Activated CD4-positive, alpha-beta T cell treated with anti-CD3 and anti-CD28 coated beads, Interleukin-2, amount 10 ng/mL, durations not matched to agents 7 days and 5 days (primary cell): ENCODE measurements around the gene FLRT1. TPM values are rescaled to one million over a fixed set of nuclear protein-coding genes. Genes with fewer than 3 reads are reported as not detected.
A peak's percentile ranks its signal among the peaks of the same experiment; 100 is the strongest.

ENCODE experiments used
- CTCF ChIA-PET: fragments of 350-600 bp; sonication (Branson Sonifier 250); formaldehyde crosslinking; loops from one replicate; lab custom pipeline; 2021; ENCODE audit warnings: antibody characterized with exemption; lab: Charles Lee
- POLR2A ChIA-PET: fragments of 350-600 bp; sonication (Branson Sonifier 250); formaldehyde crosslinking; loops from one replicate; lab custom pipeline; 2021; ENCODE audit warnings: antibody characterized with exemption; lab: Charles Lee
- DNase-seq: peaks from one replicate; pipeline ENCODE4 v3.0.0-alpha.2; 2020
- H3K27ac Mint-ChIP-seq: one replicate; pipeline ENCODE4 v1.8.0; 2021; ENCODE audit warnings: mild to moderate bottlenecking, moderate library complexity, mixed read lengths
- H3K27me3 Mint-ChIP-seq: one replicate; pipeline ENCODE4 v1.8.0; 2021; ENCODE audit warnings: mixed read lengths
- H3K36me3 Mint-ChIP-seq: one replicate; pipeline ENCODE4 v1.8.0; 2021; ENCODE audit warnings: low read depth, mixed read lengths
- H3K4me1 Mint-ChIP-seq: one replicate; pipeline ENCODE4 v1.8.0; 2021; ENCODE audit warnings: mixed read lengths
- H3K4me3 Mint-ChIP-seq: one replicate; pipeline ENCODE4 v1.8.0; 2021; ENCODE audit warnings: mild to moderate bottlenecking, moderate library complexity, mixed read lengths
- H3K9me3 Mint-ChIP-seq: one replicate; pipeline ENCODE4 v1.8.0; 2021; ENCODE audit warnings: mixed read lengths
- total RNA-seq, 2 experiments: library from RNA; stranded (reverse); gene quantifications; one replicate each; pipeline ENCODE4 v1.2.3, GENCODE V29; 2021

Gene FLRT1
- total RNA-seq: not detected

GRCh38 chr11:64035576-64035975 is at the start of gene FLRT1:
Gene FLRT1, plus strand, starts transcription at chr11:64035931. Its CDS starts 80,337 bp downstream, at chr11:64116268.
- peaks cover 3% of the 10 kb centered on the region for H3K4me1 Mint-ChIP-seq

GRCh38 chr11:63986156-63986931 is 49.4 kb upstream of the FLRT1 start, which contains the start of gene OTUB1:
Gene OTUB1, plus strand, starts transcription at chr11:63986438. Its CDS starts 19 bp downstream, at chr11:63986457.
- Mint-ChIP-seq H3K27ac (peak within 1 kb of the TSS; percentile 97), H3K27me3 (no peaks in the 10 kb centered on the region), H3K4me1 (peaks cover 41% of the 10 kb centered on the region), H3K9me3 (no peaks in the 10 kb centered on the region), H3K4me3 (peak within 1 kb of the TSS; percentile 95), H3K36me3 (peaks cover 21% of the 10 kb centered on the region)
- POLR2A ChIA-PET: interaction anchor here (0.6 kb wide), 1 partner anchor 9 kb away, joined by 4 read pairs; no protein-coding TSS in a partner anchor
- peak; percentile 92 for DNase-seq
- CTCF ChIA-PET: interaction anchor here (0.9 to 2.3 kb wide), 2 partner anchors 14 to 18 kb away, joined by 3 to 15 read pairs; no protein-coding TSS in a partner anchor

More at GRCh38 chr11:64035576-64035975, at the start of gene FLRT1:
- H3K4me3 Mint-ChIP-seq: no peak within 1 kb of the TSS
- CTCF ChIA-PET: no interaction called here
- H3K27ac Mint-ChIP-seq: no peak within 1 kb of the TSS
- no peak for DNase-seq
- H3K27me3 Mint-ChIP-seq: peaks cover 32% of the 10 kb centered on the region
- POLR2A ChIA-PET: no interaction called here
- H3K36me3 Mint-ChIP-seq: no peaks in the 10 kb centered on the region
- no peaks in the 10 kb centered on the region for H3K9me3 Mint-ChIP-seq

- Mint-ChIP-seq H3K36me3 (peaks cover 26% of the 10 kb centered on the region), H3K27me3 (no peaks in the 10 kb centered on the region), H3K4me1 (peaks cover 42% of the 10 kb centered on the region), H3K4me3 (peak overlapping the region; percentile 75), H3K9me3 (no peaks in the 10 kb centered on the region), H3K27ac (peak overlapping the region; percentile 82)
- POLR2A ChIA-PET: no interaction called here
- DNase-seq: no peak
- CTCF ChIA-PET: interaction anchor here (2.3 kb wide), 1 partner anchor 13 kb away, joined by 15 read pairs; no protein-coding TSS in a partner anchor
These were observed 48.7 kb upstream of the FLRT1 start for GRCh38 chr11:63986932-63987513.

- no peak for DNase-seq
- no peaks in the 10 kb centered on the region for H3K27me3 Mint-ChIP-seq
- H3K4me3 Mint-ChIP-seq: no peak overlapping the region
- peaks cover 40% of the 10 kb centered on the region for H3K4me1 Mint-ChIP-seq
- H3K9me3 Mint-ChIP-seq: no peaks in the 10 kb centered on the region
- ChIA-PET CTCF (interaction anchor here (1.4 to 1.9 kb wide), 2 partner anchors 9 to 156 kb away, joined by 4 to 21 read pairs; no protein-coding TSS in a partner anchor), POLR2A (no interaction called here)
- H3K27ac Mint-ChIP-seq: peak overlapping the region; percentile 4
- peaks cover 31% of the 10 kb centered on the region for H3K36me3 Mint-ChIP-seq
These were observed 44.2 kb upstream of the FLRT1 start for GRCh38 chr11:63991558-63991957.

GRCh38 chr11:63993100-63993499 is 42.6 kb upstream of the FLRT1 start:
- no peak for DNase-seq
- Mint-ChIP-seq H3K27me3 (no peaks in the 10 kb centered on the region), H3K4me1 (peaks cover 30% of the 10 kb centered on the region), H3K9me3 (no peaks in the 10 kb centered on the region), H3K36me3 (peaks cover 41% of the 10 kb centered on the region), H3K27ac (no peak overlapping the region), H3K4me3 (no peak overlapping the region)
- ChIA-PET POLR2A (no interaction called here), CTCF (no interaction called here)

GRCh38 chr11:63993993-63994392 is 41.7 kb upstream of the FLRT1 start:
- Mint-ChIP-seq H3K27me3 (no peaks in the 10 kb centered on the region), H3K9me3 (no peaks in the 10 kb centered on the region), H3K4me3 (no peak overlapping the region), H3K4me1 (peaks cover 28% of the 10 kb centered on the region), H3K27ac (no peak overlapping the region), H3K36me3 (peaks cover 38% of the 10 kb centered on the region)
- ChIA-PET CTCF (interaction anchor here (0.5 kb wide), 2 partner anchors 203 to 253 kb away, joined by 3 read pairs; no protein-coding TSS in a partner anchor), POLR2A (no interaction called here)
- no peak for DNase-seq

- Mint-ChIP-seq H3K4me1 (peaks cover 28% of the 10 kb centered on the region), H3K27ac (no peak overlapping the region), H3K9me3 (no peaks in the 10 kb centered on the region), H3K27me3 (no peaks in the 10 kb centered on the region), H3K4me3 (no peak overlapping the region), H3K36me3 (peaks cover 29% of the 10 kb centered on the region)
- no peak for DNase-seq
- ChIA-PET CTCF (no interaction called here), POLR2A (no interaction called here)
These were observed 39.2 kb upstream of the FLRT1 start for GRCh38 chr11:63996512-63996911.

GRCh38 chr11:63997104-63997700 is 38.5 kb upstream of the FLRT1 start:
- Mint-ChIP-seq H3K36me3 (peaks cover 26% of the 10 kb centered on the region), H3K27ac (no peak overlapping the region), H3K4me1 (peaks cover 23% of the 10 kb centered on the region), H3K27me3 (peaks cover 2% of the 10 kb centered on the region), H3K9me3 (no peaks in the 10 kb centered on the region), H3K4me3 (no peak overlapping the region)
- CTCF ChIA-PET: interaction anchor here (1.0 to 1.7 kb wide), 2 partner anchors 151 to 155 kb away, joined by 3 read pairs; no protein-coding TSS in a partner anchor
- POLR2A ChIA-PET: no interaction called here
- no peak for DNase-seq

GRCh38 chr11:63997801-63998337 is 37.9 kb upstream of the FLRT1 start:
- ChIA-PET POLR2A (no interaction called here), CTCF (interaction anchor here (1.0 to 1.7 kb wide), 3 partner anchors 8 to 154 kb away, joined by 3 to 5 read pairs (median 3); no protein-coding TSS in a partner anchor)
- Mint-ChIP-seq H3K4me3 (no peak overlapping the region), H3K36me3 (peaks cover 25% of the 10 kb centered on the region), H3K27ac (no peak overlapping the region), H3K9me3 (no peaks in the 10 kb centered on the region), H3K27me3 (peaks cover 2% of the 10 kb centered on the region), H3K4me1 (peaks cover 22% of the 10 kb centered on the region)
- DNase-seq: no peak

GRCh38 chr11:63998558-63999348 is 37.0 kb upstream of the FLRT1 start:
- ChIA-PET CTCF (interaction anchor here (1.0 to 4.0 kb wide), 7 partner anchors 8 to 153 kb away, joined by 3 to 21 read pairs (median 5); no protein-coding TSS in a partner anchor), POLR2A (no interaction called here)
- DNase-seq: no peak
- H3K27me3 Mint-ChIP-seq: peaks cover 4% of the 10 kb centered on the region
- peaks cover 15% of the 10 kb centered on the region for H3K4me1 Mint-ChIP-seq
- no peaks in the 10 kb centered on the region for H3K9me3 Mint-ChIP-seq
- peaks cover 22% of the 10 kb centered on the region for H3K36me3 Mint-ChIP-seq
- no peak overlapping the region for H3K27ac Mint-ChIP-seq
- no peak overlapping the region for H3K4me3 Mint-ChIP-seq

GRCh38 chr11:63999349-64000025 is 36.2 kb upstream of the FLRT1 start:
- peaks cover 20% of the 10 kb centered on the region for H3K36me3 Mint-ChIP-seq
- H3K4me3 Mint-ChIP-seq: no peak overlapping the region
- DNase-seq: peak; percentile 52
- peaks cover 13% of the 10 kb centered on the region for H3K4me1 Mint-ChIP-seq
- ChIA-PET CTCF (interaction anchor here (0.6 to 4.0 kb wide), 13 partner anchors 9 to 161 kb away, joined by 3 to 21 read pairs (median 10); partner anchors contain the start of gene COX8A), POLR2A (interaction anchor here (0.6 kb wide), 1 partner anchor 147 kb away, joined by 5 read pairs; no protein-coding TSS in a partner anchor)
- H3K27ac Mint-ChIP-seq: no peak overlapping the region
- no peaks in the 10 kb centered on the region for H3K9me3 Mint-ChIP-seq
- H3K27me3 Mint-ChIP-seq: peaks cover 4% of the 10 kb centered on the region
